DMS 273 (cell line): ENCODE results near the gene UTP20.

Experiments used
- DNase-seq: peaks from one replicate; lab custom pipeline; 2025; ENCODE audit not compliant: unreplicated experiment; lab: John Stamatoyannopoulos, UW

UTP20 gene

DNA sequence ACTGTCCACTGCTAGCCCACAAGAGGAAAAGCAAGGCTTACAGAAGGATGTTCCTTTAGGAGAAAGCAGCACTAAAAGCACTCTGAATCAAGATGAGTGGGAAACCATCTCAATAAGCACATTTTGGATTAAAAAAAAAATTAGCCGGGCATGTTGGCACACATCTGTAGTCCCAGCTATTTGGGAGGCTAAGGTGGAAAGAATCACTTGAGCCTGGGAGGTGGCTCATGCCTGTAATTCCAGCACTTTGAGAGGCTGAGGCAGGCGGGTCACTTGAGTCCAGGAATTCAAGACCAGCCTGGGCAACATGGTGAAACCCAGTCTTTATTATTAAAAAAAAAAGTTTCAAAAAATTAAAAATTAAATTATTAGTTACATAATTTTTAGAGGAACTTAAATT lies 144.7 kb downstream of the UTP20 start:
- DNase-seq: no peak

DNA sequence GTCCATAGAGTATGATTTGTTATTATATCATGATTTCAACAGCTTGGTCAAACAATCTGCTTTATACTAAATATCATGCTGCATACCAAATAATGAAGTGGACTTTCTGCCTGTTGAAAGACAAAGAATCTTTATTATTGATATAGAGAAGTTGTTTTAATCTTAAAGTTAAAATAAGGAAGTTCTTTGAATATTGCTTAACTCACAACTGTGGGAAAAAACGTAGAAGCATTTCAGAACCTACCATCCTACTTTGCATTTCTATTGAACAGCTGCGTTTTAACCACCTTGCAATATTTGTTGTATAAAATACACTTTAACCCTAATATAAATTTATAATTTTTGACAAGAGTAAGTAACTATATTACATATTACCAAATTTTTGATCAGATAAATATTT lies 150.6 kb downstream of the UTP20 start:
- no peak for DNase-seq

DNA sequence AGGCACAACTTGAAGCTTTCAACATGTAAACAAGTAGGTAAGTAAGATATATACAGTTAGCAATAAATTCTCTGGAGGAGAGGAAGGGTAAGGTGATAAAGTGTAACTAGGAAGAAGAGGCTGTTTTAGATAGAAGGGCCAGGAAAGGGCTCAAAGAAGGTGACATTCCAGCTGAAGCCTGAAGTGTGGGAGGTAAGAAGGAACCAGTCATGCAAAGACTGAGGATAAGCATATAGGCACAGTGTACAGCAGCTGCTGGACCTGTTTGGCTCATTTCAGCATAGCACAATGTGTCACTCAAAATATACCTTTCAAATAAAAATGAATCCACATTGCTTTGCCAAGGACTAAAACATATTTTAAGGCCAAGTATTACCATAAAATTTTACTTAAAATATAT lies 156.2 kb downstream of the UTP20 start:
- no peak for DNase-seq
